ENCODE measurements around the gene SPAAR. TPM values are rescaled to one million over a fixed set of nuclear protein-coding genes. Genes with fewer than 3 reads are reported as not detected.

Gene SPAAR
- total RNA-seq (2021) = 0.72 and 0.73 TPM in 2 replicates
- Bru-seq, nascent RNA = percentile 22 among the genes with signal in this experiment
- percentile 27 among the genes with signal in this experiment for BruChase-seq, experiment 1, labeled RNA remaining after a 2-hour chase
- not detected for BruChase-seq, experiment 2, labeled RNA remaining after a 6-hour chase
- long read RNA-seq, partial matches to known transcripts = 0 of 2 reads
- long read RNA-seq, other reads (novel, unspliced or antisense) = 0 of 2 reads

- H4K20me1 ChIP-seq (ENCODE audit: insufficient read depth) = no peaks in the 10 kb centered on the region
- H3K9me2 ChIP-seq (ENCODE audit: insufficient read depth) = no peaks in the 10 kb centered on the region
- H3F3A ChIP-seq (ENCODE audit: insufficient read depth, low read depth) = peaks cover 34% of the 10 kb centered on the region
- H3K9me3 ChIP-seq (ENCODE audit: insufficient read depth, low read depth) = no peaks in the 10 kb centered on the region
- CTCF ChIA-PET = no interaction called here
- POLR2A ChIA-PET (ENCODE audit: unreplicated experiment) = interaction anchor here (0.5 kb wide), 1 partner anchor 36 kb away, joined by 8 read pairs; no protein-coding TSS in a partner anchor
- TF ChIP-seq CTCF (conservative IDR thresholded peaks at IDR 0.05) = no peak
- TF ChIP-seq EZH2 (IDR thresholded peaks at IDR 0.05; ENCODE audit: low read depth) = no peak
- no peaks in the 10 kb centered on the region for H3K79me2 ChIP-seq (ENCODE audit: low read depth)
- peak within 1 kb of the TSS; percentile 35; the same call in 1 of the 2 replicates for H3K4me3 ChIP-seq
- no peak for DNase-seq
- peak within 1 kb of the TSS; percentile 95 for H3K27ac ChIP-seq
- BruUV-seq (replicated peaks) = no TSS peak
- intact Hi-C loops (cut with micrococcal nuclease; ENCODE audit: unreplicated experiment) = loop anchor here (5.0 kb wide), 1 partner anchor 252 kb away; the partner anchor contains the start of genes CCDC107 and RMRP
- H2AFZ ChIP-seq = peak within 1 kb of the TSS; percentile 59; the same call in 1 of the 2 replicates
- peaks cover 67% of the 10 kb centered on the region for H3K4me1 ChIP-seq (replicated peaks; ENCODE audit: insufficient read depth)
- H3K4me2 ChIP-seq = peak within 1 kb of the TSS; percentile 78
- no peaks in the 10 kb centered on the region for H3K36me3 ChIP-seq (ENCODE audit: low read depth)
- H3K27me3 ChIP-seq (ENCODE audit: insufficient read depth, low read depth) = no peaks in the 10 kb centered on the region
Measured at GRCh38 chr9:35909274-35909673, at the start of gene SPAAR. SPAAR (plus strand) TSS chr9:35909490; CDS start chr9:35910464, 974 bp downstream.

GRCh38 chr9:35859990-35860339, 49.3 kb upstream of the SPAAR start:
- Histone ChIP-seq H2AFZ (no peak overlapping the region), H3K9me2 (ENCODE audit: insufficient read depth) (no peaks in the 10 kb centered on the region), H3K27me3 (ENCODE audit: insufficient read depth, low read depth) (0 out of 2 replicates have a peak, but pooled peaks cover 7% of the 10 kb centered on the region), H3K4me2 (no peak overlapping the region), H3K27ac (no peak overlapping the region), H3F3A (ENCODE audit: insufficient read depth, low read depth) (no peaks in the 10 kb centered on the region), H4K20me1 (ENCODE audit: insufficient read depth) (no peaks in the 10 kb centered on the region), H3K4me3 (no peak overlapping the region), H3K36me3 (ENCODE audit: low read depth) (no peaks in the 10 kb centered on the region), H3K4me1 (replicated peaks; ENCODE audit: insufficient read depth) (no peaks in the 10 kb centered on the region), H3K79me2 (ENCODE audit: low read depth) (no peaks in the 10 kb centered on the region), H3K9me3 (ENCODE audit: insufficient read depth, low read depth) (no peaks in the 10 kb centered on the region)
- intact Hi-C loops (cut with micrococcal nuclease; ENCODE audit: unreplicated experiment) = no loop called here
- no peak for TF ChIP-seq EZH2 (IDR thresholded peaks at IDR 0.05; ENCODE audit: low read depth)
- no peak for TF ChIP-seq CTCF (conservative IDR thresholded peaks at IDR 0.05)
- POLR2A ChIA-PET (ENCODE audit: unreplicated experiment) = no interaction called here
- DNase-seq = no peak
- CTCF ChIA-PET = no interaction called here
- no TSS peak for BruUV-seq (replicated peaks)

GRCh38 chr9:35861161-35861897, 48.0 kb upstream of the SPAAR start:
- H3K27me3 ChIP-seq (ENCODE audit: insufficient read depth, low read depth) = 0 out of 2 replicates have a peak, but pooled peaks cover 7% of the 10 kb centered on the region
- H3K36me3 ChIP-seq (ENCODE audit: low read depth) = no peaks in the 10 kb centered on the region
- H3F3A ChIP-seq (ENCODE audit: insufficient read depth, low read depth) = no peaks in the 10 kb centered on the region
- H4K20me1 ChIP-seq (ENCODE audit: insufficient read depth) = no peaks in the 10 kb centered on the region
- intact Hi-C loops (cut with micrococcal nuclease; ENCODE audit: unreplicated experiment) = no loop called here
- H3K27ac ChIP-seq = no peak overlapping the region
- H3K4me2 ChIP-seq = no peak overlapping the region
- no peak for TF ChIP-seq EZH2 (IDR thresholded peaks at IDR 0.05; ENCODE audit: low read depth)
- no peak for TF ChIP-seq CTCF (conservative IDR thresholded peaks at IDR 0.05)
- H3K4me1 ChIP-seq (replicated peaks; ENCODE audit: insufficient read depth) = no peaks in the 10 kb centered on the region
- H3K4me3 ChIP-seq = no peak overlapping the region
- no peak for DNase-seq
- H2AFZ ChIP-seq = no peak overlapping the region
- ChIA-PET POLR2A (ENCODE audit: unreplicated experiment) (no interaction called here), CTCF (no interaction called here)
- no TSS peak for BruUV-seq (replicated peaks)
- H3K9me2 ChIP-seq (ENCODE audit: insufficient read depth) = no peaks in the 10 kb centered on the region
- no peaks in the 10 kb centered on the region for H3K79me2 ChIP-seq (ENCODE audit: low read depth)
- no peaks in the 10 kb centered on the region for H3K9me3 ChIP-seq (ENCODE audit: insufficient read depth, low read depth)
